SU-DHL-6 (cell line): ENCODE measurements around the gene PLEKHA7.

Experiments
- CTCF ChIP-seq: fragments of 200-600 bp; sonication (generic); IDR thresholded peaks from one replicate; pipeline ENCODE4 v1.5.1; 2017; ENCODE audit warnings: antibody characterized with exemption, mild to moderate bottlenecking, low read length, moderate library complexity; ENCODE audit not compliant: insufficient read depth, poor library complexity, severe bottlenecking
- EZH2phosphoT487 ChIP-seq: fragments of 200-600 bp; sonication (generic), shearing (Covaris generic); conservative IDR thresholded peaks from 2 replicates; pipeline ENCODE4 v1.6.1; 2018; ENCODE audit warnings: mild to moderate bottlenecking, antibody characterized with exemption, low read length, moderate library complexity, mixed read lengths

- TF ChIP-seq CTCF (no peak), EZH2phosphoT487 (no peak)
Observed at GRCh38 chr11:16793511-16793910, 220.7 kb downstream of the PLEKHA7 start.
